ENCODE data around the gene DPYSL5. TPM values are rescaled to one million over a fixed set of nuclear protein-coding genes. Genes with fewer than 3 reads are reported as not detected.
A peak's percentile ranks its signal among the peaks of the same experiment; 100 is the strongest.

Gene DPYSL5, protein sequence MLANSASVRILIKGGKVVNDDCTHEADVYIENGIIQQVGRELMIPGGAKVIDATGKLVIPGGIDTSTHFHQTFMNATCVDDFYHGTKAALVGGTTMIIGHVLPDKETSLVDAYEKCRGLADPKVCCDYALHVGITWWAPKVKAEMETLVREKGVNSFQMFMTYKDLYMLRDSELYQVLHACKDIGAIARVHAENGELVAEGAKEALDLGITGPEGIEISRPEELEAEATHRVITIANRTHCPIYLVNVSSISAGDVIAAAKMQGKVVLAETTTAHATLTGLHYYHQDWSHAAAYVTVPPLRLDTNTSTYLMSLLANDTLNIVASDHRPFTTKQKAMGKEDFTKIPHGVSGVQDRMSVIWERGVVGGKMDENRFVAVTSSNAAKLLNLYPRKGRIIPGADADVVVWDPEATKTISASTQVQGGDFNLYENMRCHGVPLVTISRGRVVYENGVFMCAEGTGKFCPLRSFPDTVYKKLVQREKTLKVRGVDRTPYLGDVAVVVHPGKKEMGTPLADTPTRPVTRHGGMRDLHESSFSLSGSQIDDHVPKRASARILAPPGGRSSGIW
- total RNA-seq (not detected), polyA plus RNA-seq (not detected)

GRCh38 chr2:26847655-26848335 is at the start of gene DPYSL5:
Gene DPYSL5, plus strand, starts transcription at chr2:26848132. Its CDS starts 50,368 bp downstream, at chr2:26898500.
- 2% methylated on average over 83 of the region's 83 CpGs for WGBS
- Histone ChIP-seq H3K4me3 (ENCODE audit: low read depth in 1 of 3, low read length in 3 of 3) (peak within 1 kb of the TSS in 1 of 3 donors; percentile 44), H3K9me3 (ENCODE audit: control insufficient read depth in 4 of 4, low read length in 3 of 4) (no peaks in the 10 kb centered on the region)

DNA sequence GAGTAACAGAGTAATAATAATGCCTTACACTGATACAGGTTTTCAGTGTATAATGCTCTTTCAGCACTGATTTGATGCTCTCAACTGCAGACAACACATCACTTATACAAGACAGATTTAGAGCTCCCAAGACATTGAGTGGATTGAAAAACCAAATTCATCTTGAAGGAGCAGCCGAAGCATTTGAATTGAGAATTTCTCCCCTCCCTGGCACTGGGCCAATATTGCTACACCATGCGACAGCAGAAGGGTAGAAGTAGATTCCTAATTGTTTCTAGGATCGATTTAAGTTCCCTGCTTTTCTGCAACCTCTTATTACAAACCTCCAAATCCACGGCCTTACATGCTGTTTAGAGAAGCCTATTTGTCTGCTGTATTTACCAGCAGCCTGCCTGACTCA is 46.6 kb upstream of the DPYSL5 start:
- Histone ChIP-seq H3K9me3 (ENCODE audit: control insufficient read depth in 4 of 4, low read length in 3 of 4) (no peaks in the 10 kb centered on the region), H3K27ac (ENCODE audit: low read depth in 1 of 2, low read length in 2 of 2) (no peak overlapping the region), H3K4me1 (ENCODE audit: control insufficient read depth in 4 of 4, insufficient read depth in 4 of 4, low read length in 3 of 4) (no peaks in the 10 kb centered on the region), H3K4me3 (ENCODE audit: low read depth in 1 of 3, low read length in 3 of 3) (no peak overlapping the region), H3K9ac (ENCODE audit: low read depth in 1 of 2, low read length in 2 of 2) (no peak overlapping the region), H3K36me3 (ENCODE audit: control insufficient read depth in 4 of 4, insufficient read depth in 3 of 4, low read depth in 1 of 4, low read length in 3 of 4) (no peaks in the 10 kb centered on the region), H3K27me3 (ENCODE audit: control insufficient read depth in 4 of 4, insufficient read depth in 4 of 4, low read length in 3 of 4) (no peaks in the 10 kb centered on the region)
- WGBS, result 74% methylated on average over 4 of the region's 4 CpGs
- TF ChIP-seq, protein P1, sequence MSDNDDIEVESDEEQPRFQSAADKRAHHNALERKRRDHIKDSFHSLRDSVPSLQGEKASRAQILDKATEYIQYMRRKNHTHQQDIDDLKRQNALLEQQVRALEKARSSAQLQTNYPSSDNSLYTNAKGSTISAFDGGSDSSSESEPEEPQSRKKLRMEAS (IDR thresholded peaks at IDR 0.05), result no peak
- TF ChIP-seq GABPA (IDR thresholded peaks at IDR 0.05 in 1 of 2, conservative IDR thresholded peaks at IDR 0.05 in 1 of 2) (no peak), RAD21 (IDR thresholded peaks at IDR 0.05) (no peak), HNF4A (conservative IDR thresholded peaks at IDR 0.05) (no peak), NR2F2 (IDR thresholded peaks at IDR 0.05) (no peak), JUND (IDR thresholded peaks at IDR 0.05) (no peak), CTCF (IDR thresholded peaks at IDR 0.05; ENCODE audit: low read depth, low read length, missing input control) (no peak), HNF4G (IDR thresholded peaks at IDR 0.05) (no peak)
- no peak for DNase-seq (ENCODE audit: low spot score)

More at GRCh38 chr2:26847655-26848335, at the start of gene DPYSL5:
- Histone ChIP-seq H3K4me1 (ENCODE audit: control insufficient read depth in 4 of 4, insufficient read depth in 4 of 4, low read length in 3 of 4) (peaks cover 14 to 37% (median 18%) of the 10 kb centered on the region in 4 donors), H3K27me3 (ENCODE audit: control insufficient read depth in 4 of 4, insufficient read depth in 4 of 4, low read length in 3 of 4) (peaks cover 7 to 26% (median 17%) of the 10 kb centered on the region in 4 donors), H3K9ac (ENCODE audit: low read depth in 1 of 2, low read length in 2 of 2) (no peak within 1 kb of the TSS), H3K27ac (ENCODE audit: low read depth in 1 of 2, low read length in 2 of 2) (no peak within 1 kb of the TSS), H3K36me3 (ENCODE audit: control insufficient read depth in 4 of 4, insufficient read depth in 3 of 4, low read depth in 1 of 4, low read length in 3 of 4) (no peaks in the 10 kb centered on the region)
- no peak for DNase-seq (ENCODE audit: low spot score)
- TF ChIP-seq TAF1 (conservative IDR thresholded peaks at IDR 0.05) (no peak), ZBTB33 (IDR thresholded peaks at IDR 0.05) (no peak), RXRA (IDR thresholded peaks at IDR 0.05) (no peak), EGR1 (IDR thresholded peaks at IDR 0.05; ENCODE audit: low read depth in 2 of 2) (no peak), NR2F2 (IDR thresholded peaks at IDR 0.05) (no peak), FOXA2 (IDR thresholded peaks at IDR 0.05) (no peak), FOXA1 (IDR thresholded peaks at IDR 0.05) (no peak), CTCF (IDR thresholded peaks at IDR 0.05; ENCODE audit: low read depth, low read length, missing input control) (no peak), SP1 (IDR thresholded peaks at IDR 0.05) (no peak)
- TF ChIP-seq, protein P2, sequence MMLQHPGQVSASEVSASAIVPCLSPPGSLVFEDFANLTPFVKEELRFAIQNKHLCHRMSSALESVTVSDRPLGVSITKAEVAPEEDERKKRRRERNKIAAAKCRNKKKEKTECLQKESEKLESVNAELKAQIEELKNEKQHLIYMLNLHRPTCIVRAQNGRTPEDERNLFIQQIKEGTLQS (IDR thresholded peaks at IDR 0.05), result no peak

Measured in liver (tissue), 9 donors.